HepG2 (cell line): ENCODE results near the gene ELP5. TPM values are rescaled to one million over a fixed set of nuclear protein-coding genes. Genes with fewer than 3 reads are reported as not detected.

Experiments
- AGO1 ChIP-seq: fragments of 200-400 bp; formaldehyde crosslinking; IDR thresholded peaks from 2 replicates; pipeline ENCODE4 v1.6.1; 2017; ENCODE audit warnings: mild to moderate bottlenecking, low read depth, low read length, moderate library complexity; ENCODE audit not compliant: poor library complexity, severe bottlenecking
- CCDC6 ChIP-seq: sonication (generic); formaldehyde crosslinking; IDR thresholded peaks from 2 replicates; pipeline ENCODE4 v1.8.1; 2022; ENCODE audit warnings: mild to moderate bottlenecking, missing genetic modification reagents, moderate library complexity
- ELF4 ChIP-seq: sonication (generic); formaldehyde crosslinking; IDR thresholded peaks from 2 replicates; pipeline ENCODE4 v1.5.0; 2020; ENCODE audit warnings: missing genetic modification reagents, mild to moderate bottlenecking, moderate library complexity, borderline replicate concordance
- LRRFIP1 ChIP-seq: sonication (generic); formaldehyde crosslinking; conservative IDR thresholded peaks from 2 replicates; pipeline ENCODE4 v1.4.0; 2020; ENCODE audit warnings: missing genetic modification reagents
- MLX ChIP-seq: IDR thresholded peaks from 2 replicates; pipeline ENCODE4 v1.6.1; 2016
- PAWR ChIP-seq: sonication (generic); formaldehyde crosslinking; IDR thresholded peaks from 2 replicates; pipeline ENCODE4 v1.4.0; 2020; ENCODE audit warnings: missing genetic modification reagents, mild to moderate bottlenecking, borderline replicate concordance
- RARA ChIP-seq: IDR thresholded peaks from 2 replicates; pipeline ENCODE4 v1.6.1; 2016; ENCODE audit warnings: missing genetic modification reagents, missing compliant biosample characterization
- ZBTB49 ChIP-seq: sonication (generic); formaldehyde crosslinking; IDR thresholded peaks from 2 replicates; pipeline ENCODE4 v1.4.0; 2020; ENCODE audit warnings: missing genetic modification reagents, borderline replicate concordance
- ZC3H4 ChIP-seq: sonication (generic); formaldehyde crosslinking; IDR thresholded peaks from 2 replicates; pipeline ENCODE4 v1.4.0; 2020; ENCODE audit warnings: missing genetic modification reagents, borderline replicate concordance
- ZHX1 ChIP-seq: sonication (generic); formaldehyde crosslinking; IDR thresholded peaks from 2 replicates; pipeline ENCODE4 v1.8.1; 2022; ENCODE audit warnings: low read depth, mild to moderate bottlenecking, missing genetic modification reagents
- ZNF20 ChIP-seq: sonication (generic); formaldehyde crosslinking; IDR thresholded peaks from 2 replicates; pipeline ENCODE4 v1.4.0; 2020; ENCODE audit warnings: mild to moderate bottlenecking, moderate library complexity, missing genetic modification reagents
- ZNF329 ChIP-seq: sonication (generic); formaldehyde crosslinking; IDR thresholded peaks from 2 replicates; pipeline ENCODE4 v1.9.0; 2021; ENCODE audit warnings: low read depth, mild to moderate bottlenecking, missing genetic modification reagents
- ZNF513 ChIP-seq: sonication (generic); formaldehyde crosslinking; conservative IDR thresholded peaks from 2 replicates; pipeline ENCODE4 v1.5.0; 2020; ENCODE audit warnings: missing genetic modification reagents
- ZNF552 ChIP-seq: sonication (generic); formaldehyde crosslinking; IDR thresholded peaks from 2 replicates; pipeline ENCODE4 v1.9.0; 2022; ENCODE audit warnings: missing genetic modification reagents, mild to moderate bottlenecking, borderline replicate concordance
- ZNF567 ChIP-seq: sonication (generic); formaldehyde crosslinking; IDR thresholded peaks from 2 replicates; pipeline ENCODE4 v1.8.1; 2023; ENCODE audit warnings: mild to moderate bottlenecking, missing genetic modification reagents, borderline replicate concordance
- ZNF766 ChIP-seq: sonication (generic); formaldehyde crosslinking; IDR thresholded peaks from 2 replicates; pipeline ENCODE4 v1.5.0; 2020; ENCODE audit warnings: missing genetic modification reagents, borderline replicate concordance
- polyA plus RNA-seq, 8 experiments: library from polyadenylated mRNA; depleted of rRNA in 3 of 8; stranded (reverse) in 7 of 8; unstranded in 1 of 8; fragments of >200 nt; fragmentation: Illumina TruSeq in 4 of 8; extraction: Trizol in 4 of 8; gene quantifications; 2 replicates each; pipeline versions ENCODE4 v1.2.1 to v1.2.3, GENCODE V29; 2011 to 2016; ENCODE audit warnings: low read depth in 4 of 8, missing spikeins in 1 of 8, mixed read lengths in 1 of 8; ENCODE audit not compliant: insufficient read depth in 1 of 8
- total RNA-seq, 5 experiments: library from RNA; depleted of rRNA; stranded (reverse); fragments of >200 nt; fragmentation: Illumina TruSeq; extraction: Trizol; gene quantifications; 2 replicates each; pipeline ENCODE4 v1.2.3, GENCODE V29; 2016; ENCODE audit warnings: low read depth in 1 of 5

Gene ELP5
- total and polyA plus RNA-seq, 2 of the 13 experiments (the other 11 are each of a cell fraction or from before 2014, with no cell fraction given): 67.6 to 69.8 TPM

GRCh38 chr17:7219812-7220592 lies 32.0 kb upstream of the ELP5 start, which contains the start of the genes ACADVL and DLG4 (continued):
- TF ChIP-seq ZHX1 (CRISPR knock-in tag): no peak; the same call in 1 of the 2 replicates
- TF ChIP-seq AGO1: peak; percentile 99
- no peak for TF ChIP-seq LRRFIP1 (CRISPR knock-in tag)
- no peak for TF ChIP-seq MLX (CRISPR knock-in tag)
- TF ChIP-seq PAWR: no peak
- TF ChIP-seq RARA: peak; percentile 81
- TF ChIP-seq ZBTB49 (CRISPR knock-in tag): no peak
- no peak for TF ChIP-seq ZNF20
- no peak for TF ChIP-seq CCDC6
- TF ChIP-seq ELF4 (CRISPR knock-in tag): no peak
- no peak for TF ChIP-seq ZC3H4 (CRISPR knock-in tag)
- TF ChIP-seq ZNF766 (CRISPR knock-in tag): no peak
- TF ChIP-seq ZNF329 (CRISPR knock-in tag): peak; percentile 82
- TF ChIP-seq ZNF513 (CRISPR knock-in tag): no peak
- no peak for TF ChIP-seq ZNF567
- TF ChIP-seq ZNF552 (CRISPR knock-in tag): peak; percentile 68; the same call in 1 of the 2 replicates
